Natural killer cell (primary cell): ENCODE data around the gene USP36. TPM values are rescaled to one million over a fixed set of nuclear protein-coding genes. Genes with fewer than 3 reads are reported as not detected.
A peak's percentile ranks its signal among the peaks of the same experiment; 100 is the strongest.

Experiments used
- ATAC-seq, 3 donors: fragments of 150-1000 bp in 2 of 3; fragments of 200-7000 bp in 1 of 3; cut with Tn5 transposase; 1 replicate in 1 of 3; 2 replicates in 2 of 3; pipeline ENCODE4 v1.10.0; 2021; ENCODE audit warnings: mild to moderate bottlenecking in 2 of 3, moderate library complexity in 2 of 3
- DNase-seq, 2 donors: peaks; one replicate each; pipeline versions ENCODE4 v3.0.0 to v3.0.0-alpha.2; 2013 to 2021; ENCODE audit warnings: mixed read lengths in 1 of 2
- H3K27ac ChIP-seq: one replicate; pipeline ENCODE4 v1.5.1; 2013; ENCODE audit warnings: mild to moderate bottlenecking, low read length
- H3K27me3 ChIP-seq: one replicate; pipeline ENCODE4 v1.6.1; 2013; ENCODE audit warnings: low read length; ENCODE audit not compliant: control insufficient read depth, insufficient read depth
- H3K36me3 ChIP-seq: one replicate; pipeline ENCODE4 v1.6.1; 2013; ENCODE audit warnings: low read length; ENCODE audit not compliant: control insufficient read depth, insufficient read depth
- H3K4me1 ChIP-seq: one replicate; pipeline ENCODE4 v1.6.1; 2013; ENCODE audit warnings: low read length; ENCODE audit not compliant: control insufficient read depth, insufficient read depth
- H3K4me3 ChIP-seq: one replicate; pipeline ENCODE4 v1.5.1; 2013; ENCODE audit warnings: low read length
- H3K9me3 ChIP-seq: one replicate; pipeline ENCODE4 v1.6.1; 2013; ENCODE audit warnings: low read length; ENCODE audit not compliant: control insufficient read depth, insufficient read depth
- H3K27ac Mint-ChIP-seq, 2 donors: one replicate each; pipeline ENCODE4 v1.8.0; 2022; ENCODE audit warnings: mild to moderate bottlenecking in 2 of 2, mixed read lengths in 2 of 2, moderate library complexity in 1 of 2
- H3K27me3 Mint-ChIP-seq, 2 donors: one replicate each; pipeline ENCODE4 v1.8.0; 2022; ENCODE audit warnings: low read depth in 2 of 2, mixed read lengths in 2 of 2
- H3K36me3 Mint-ChIP-seq: one replicate; pipeline ENCODE4 v1.8.0; 2022; ENCODE audit warnings: mixed read lengths
- H3K4me1 Mint-ChIP-seq, 2 donors: one replicate each; pipeline ENCODE4 v1.8.0; 2022; ENCODE audit warnings: mixed read lengths in 2 of 2
- H3K4me3 Mint-ChIP-seq: one replicate; pipeline ENCODE4 v1.8.0; 2022; ENCODE audit warnings: mild to moderate bottlenecking, moderate library complexity, mixed read lengths
- H3K9me3 Mint-ChIP-seq, 2 donors: one replicate each; pipeline ENCODE4 v1.8.0; 2022; ENCODE audit warnings: mixed read lengths in 2 of 2
- CTCF ChIP-seq: fragments of 200-600 bp; IDR thresholded peaks from one replicate; pipeline ENCODE4 v1.8.0; 2022; ENCODE audit warnings: antibody characterized with exemption
- WGBS: methylation state at CpG from one replicate; pipeline ENCODE4 v1.1.7; 2013; ENCODE audit warnings: missing lambda C conversion rate; ENCODE audit not compliant: insufficient coverage; 5-methylcytosine and 5-hydroxymethylcytosine counted together
- intact Hi-C: fragments of 100-400 bp; cut with micrococcal nuclease; formaldehyde crosslinking; loops from one replicate; pipeline ENCODE4 v1.14.2; 2022
- total RNA-seq, 4 donors: library from RNA; stranded (reverse); fragments of 120-200 nt in 1 of 4; gene quantifications; one replicate each; pipeline versions ENCODE4 v1.2.3 to v1.2.4, GENCODE V29; 2013 to 2022

The USP36 gene
- total RNA-seq, 3 donors from 2014 or later (not counting 1 experiment from before 2014, with no cell fraction given), result 241 to 304 (median 270) TPM

DNA sequence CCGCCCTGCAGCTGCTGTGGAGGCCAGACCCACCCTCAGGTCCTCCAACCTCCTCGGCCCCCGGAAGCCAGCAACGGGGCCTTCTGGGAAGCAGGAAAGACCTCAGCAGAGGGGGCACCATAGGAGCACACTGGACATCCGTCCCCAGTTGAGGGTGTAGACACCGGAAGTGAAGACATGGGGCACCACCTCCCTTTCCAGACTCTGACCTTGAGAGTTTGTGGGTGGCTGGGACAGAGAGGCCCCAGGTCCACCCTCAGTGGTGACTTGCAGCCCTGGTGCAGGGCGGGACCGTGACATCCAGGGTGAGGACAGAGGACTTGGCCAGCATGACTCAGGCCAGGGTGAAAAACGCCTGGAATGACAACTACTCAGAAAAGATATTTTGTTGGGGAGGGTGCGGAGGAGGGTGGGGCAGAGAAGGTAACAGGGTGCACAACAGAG is 42.5 kb upstream of the USP36 start:
- Histone ChIP-seq H3K27ac (peak overlapping the region; percentile 86), H3K27me3 (no peaks in the 10 kb centered on the region), H3K4me3 (no peak overlapping the region), H3K9me3 (no peaks in the 10 kb centered on the region), H3K36me3 (no peaks in the 10 kb centered on the region), H3K4me1 (peaks cover 65% of the 10 kb centered on the region)
- no peaks in the 10 kb centered on the region for H3K36me3 Mint-ChIP-seq
- intact Hi-C loops, result no loop called here
- no peaks in the 10 kb centered on the region for H3K9me3 Mint-ChIP-seq
- peaks cover 0 to 6% of the 10 kb centered on the region in 2 donors for H3K27me3 Mint-ChIP-seq
- TF ChIP-seq CTCF, result no peak
- peak overlapping the region; percentile 72 for H3K4me3 Mint-ChIP-seq
- H3K27ac Mint-ChIP-seq, result peak overlapping the region; percentile 50 to 82
- peak; percentile 56 to 81 (median 61) for ATAC-seq
- peak; percentile 25 to 26 for DNase-seq
- peaks cover 16 to 40% of the 10 kb centered on the region in 2 donors for H3K4me1 Mint-ChIP-seq
- 20% methylated on average over 10 of the region's 10 CpGs for WGBS

DNA sequence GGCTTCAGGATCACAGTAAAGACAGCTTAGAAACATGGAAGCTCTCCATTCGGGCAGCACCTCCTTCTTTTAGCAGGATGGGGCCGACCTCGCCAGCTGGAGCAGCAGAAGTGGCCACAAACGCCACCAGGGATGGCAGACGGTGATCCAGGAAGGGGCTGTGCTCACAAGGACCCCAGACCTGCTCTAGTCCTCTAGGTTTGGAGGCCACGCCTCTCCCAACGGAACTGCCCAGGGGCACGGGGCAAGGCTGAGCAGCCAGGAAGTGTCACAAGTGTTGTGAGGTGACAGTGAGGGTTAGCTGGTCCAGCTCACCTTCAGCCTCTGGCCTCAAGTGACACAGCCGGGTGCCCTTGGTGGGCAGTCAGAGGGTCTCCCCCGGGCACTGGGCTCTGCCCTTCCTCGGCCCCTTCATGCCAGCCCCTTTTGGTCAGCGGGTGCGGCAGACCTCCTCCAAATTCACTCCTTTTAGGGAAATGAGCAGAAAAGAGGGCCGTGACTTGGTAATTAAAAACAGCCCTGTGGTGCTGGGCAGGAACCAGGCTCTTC is 42.0 kb upstream of the USP36 start:
- Mint-ChIP-seq H3K27ac (peak overlapping the region; percentile 50 to 82), H3K4me1 (peaks cover 16 to 42% of the 10 kb centered on the region in 2 donors), H3K27me3 (peaks cover 0 to 6% of the 10 kb centered on the region in 2 donors), H3K9me3 (no peaks in the 10 kb centered on the region), H3K4me3 (peak overlapping the region; percentile 72), H3K36me3 (no peaks in the 10 kb centered on the region)
- no peaks in the 10 kb centered on the region for H3K27me3 ChIP-seq
- H3K36me3 ChIP-seq, result no peaks in the 10 kb centered on the region
- peak overlapping the region; percentile 86 for H3K27ac ChIP-seq
- H3K4me1 ChIP-seq, result peaks cover 65% of the 10 kb centered on the region
- DNase-seq, result no peak
- intact Hi-C loops, result no loop called here
- no peaks in the 10 kb centered on the region for H3K9me3 ChIP-seq
- no peak for TF ChIP-seq CTCF
- no peak overlapping the region for H3K4me3 ChIP-seq
- 35% methylated on average over 13 of the region's 14 CpGs for whole genome bisulfite sequencing
- ATAC-seq, result peak; percentile 46 to 59 (median 57)

- 23% methylated on average over 28 of the region's 28 CpGs for WGBS
- peak in 1 of 2 donors; percentile 66 for DNase-seq
Measured at GRCh38 chr17:78879635-78880186, 39.1 kb upstream of the USP36 start.

More at GRCh38 chr17:78879635-78880186, 39.1 kb upstream of the USP36 start:
- Histone ChIP-seq H3K9me3 (no peaks in the 10 kb centered on the region), H3K27ac (peak overlapping the region; percentile 35), H3K4me3 (no peak overlapping the region), H3K27me3 (no peaks in the 10 kb centered on the region), H3K36me3 (no peaks in the 10 kb centered on the region), H3K4me1 (peaks cover 46% of the 10 kb centered on the region)
- H3K4me3 Mint-ChIP-seq, result peak overlapping the region; percentile 42
- no peaks in the 10 kb centered on the region for H3K9me3 Mint-ChIP-seq
- peaks cover 15 to 20% of the 10 kb centered on the region in 2 donors for H3K27me3 Mint-ChIP-seq
- peak overlapping the region in 1 of 2 donors; percentile 44 for H3K27ac Mint-ChIP-seq
- peaks cover 16 to 39% of the 10 kb centered on the region in 2 donors for H3K4me1 Mint-ChIP-seq
- no peaks in the 10 kb centered on the region for H3K36me3 Mint-ChIP-seq
- ATAC-seq, result peak in 2 of 3 donors; percentile 11 to 31
- intact Hi-C loops, result no loop called here
- TF ChIP-seq CTCF, result no peak
